VCaP (cell line): ENCODE data around the gene OPHN1.
A peak's percentile ranks its signal among the peaks of the same experiment; 100 is the strongest.
"Not testable (repeated sequence)": the region's sequence is repeated elsewhere in the genome, so short reads cannot be mapped to it uniquely, and the experiment has no call there.

Experiments used
- H3K27ac ChIP-seq: fragments of 450-650 bp; 2 replicates; pipeline ENCODE4 v1.5.1; 2017
- CTCF ChIP-seq: fragments of 450-650 bp; conservative IDR thresholded peaks from 2 replicates; pipeline ENCODE4 v1.5.1; 2017; ENCODE audit warnings: mild to moderate bottlenecking, moderate library complexity

The OPHN1 gene

GRCh38 chrX:68411729-68412128 lies 21.6 kb downstream of the OPHN1 start:
- no peak for TF ChIP-seq CTCF
- peak overlapping the region; percentile 59 for H3K27ac ChIP-seq

GRCh38 chrX:68409194-68409593 lies 24.1 kb downstream of the OPHN1 start:
- no peak for TF ChIP-seq CTCF
- H3K27ac ChIP-seq: peak overlapping the region; percentile 30

GRCh38 chrX:68403522-68403921 lies 29.8 kb downstream of the OPHN1 start:
- TF ChIP-seq CTCF: no peak
- H3K27ac ChIP-seq: no peak overlapping the region

GRCh38 chrX:68403038-68403437 lies 30.3 kb downstream of the OPHN1 start:
- TF ChIP-seq CTCF: no peak

GRCh38 chrX:68402094-68402493 lies 31.2 kb downstream of the OPHN1 start:
- H3K27ac ChIP-seq: no peak overlapping the region
- TF ChIP-seq CTCF: no peak

More at GRCh38 chrX:68403038-68403437, 30.3 kb downstream of the OPHN1 start:
- no peak overlapping the region for H3K27ac ChIP-seq

- no peak overlapping the region for H3K27ac ChIP-seq
- TF ChIP-seq CTCF: no peak
Measured at GRCh38 chrX:68398291-68398690, 35.0 kb downstream of the OPHN1 start.

- no peak for TF ChIP-seq CTCF
- H3K27ac ChIP-seq: no peak overlapping the region
Measured at GRCh38 chrX:68396953-68397352, 36.3 kb downstream of the OPHN1 start.

- not testable (repeated sequence) for H3K27ac ChIP-seq
Measured at GRCh38 chrX:68389419-68389960, 43.8 kb downstream of the OPHN1 start.
